ENCODE measurements around the gene PARD3. TPM values are rescaled to one million over a fixed set of nuclear protein-coding genes. Genes with fewer than 3 reads are reported as not detected.
A peak's percentile ranks its signal among the peaks of the same experiment; 100 is the strongest.
"Not testable (repeated sequence)": the region's sequence is repeated elsewhere in the genome, so short reads cannot be mapped to it uniquely, and the experiment has no call there.

PARD3 gene
- total RNA-seq, 1 donor from 2014 or later, result 68.5 TPM

GRCh38 chr10:34281661-34282582, 533.2 kb downstream of the PARD3 start:
- peak; percentile 15 for DNase-seq (ENCODE audit: low read depth)

GRCh38 chr10:34280599-34281374, 534.3 kb downstream of the PARD3 start:
- DNase-seq (ENCODE audit: low read depth), result peak; percentile 77

GRCh38 chr10:34275626-34276130, 539.4 kb downstream of the PARD3 start:
- no peak for DNase-seq (ENCODE audit: low read depth)

- no peak for DNase-seq (ENCODE audit: low read depth)
Measured at GRCh38 chr10:34274906-34275305, 540.2 kb downstream of the PARD3 start.

GRCh38 chr10:34273340-34273739, 541.8 kb downstream of the PARD3 start:
- DNase-seq (ENCODE audit: low read depth), result no peak

- no peak for DNase-seq (ENCODE audit: low read depth)
Measured at GRCh38 chr10:34272316-34272715, 542.8 kb downstream of the PARD3 start.

GRCh38 chr10:34268410-34268809, 546.7 kb downstream of the PARD3 start:
- DNase-seq (ENCODE audit: low read depth), result not testable (repeated sequence)

GRCh38 chr10:34262985-34263384, 552.1 kb downstream of the PARD3 start:
- no peak for DNase-seq (ENCODE audit: low read depth)

- DNase-seq (ENCODE audit: low read depth), result no peak
Measured at GRCh38 chr10:34260904-34261303, 554.2 kb downstream of the PARD3 start.

- no peak for DNase-seq (ENCODE audit: low read depth)
Measured at GRCh38 chr10:34256216-34256615, 558.9 kb downstream of the PARD3 start.

GRCh38 chr10:34255035-34255434, 560.1 kb downstream of the PARD3 start:
- no peak for DNase-seq (ENCODE audit: low read depth)

GRCh38 chr10:34254596-34254995, 560.5 kb downstream of the PARD3 start:
- peak; percentile 85 for DNase-seq (ENCODE audit: low read depth)

- DNase-seq (ENCODE audit: low read depth), result no peak
Measured at GRCh38 chr10:34252111-34252510, 563.0 kb downstream of the PARD3 start.

GRCh38 chr10:34251177-34251576, 563.9 kb downstream of the PARD3 start:
- no peak for DNase-seq (ENCODE audit: low read depth)

- DNase-seq (ENCODE audit: low read depth), result no peak
Measured at GRCh38 chr10:34250722-34251121, 564.4 kb downstream of the PARD3 start.

GRCh38 chr10:34249634-34250033, 565.5 kb downstream of the PARD3 start:
- no peak for DNase-seq (ENCODE audit: low read depth)

GRCh38 chr10:34247560-34247959, 567.5 kb downstream of the PARD3 start:
- no peak for DNase-seq (ENCODE audit: low read depth)

GRCh38 chr10:34244756-34245484, 570.2 kb downstream of the PARD3 start:
- no peak for DNase-seq (ENCODE audit: low read depth)

- no peak for DNase-seq (ENCODE audit: low read depth)
Measured at GRCh38 chr10:34241226-34242000, 573.7 kb downstream of the PARD3 start.

- DNase-seq (ENCODE audit: low read depth), result no peak
Measured at GRCh38 chr10:34240039-34240438, 575.1 kb downstream of the PARD3 start.
